Measurements from ENCODE around the gene SBK1.
A peak's percentile ranks its signal among the peaks of the same experiment; 100 is the strongest.
"Not testable (repeated sequence)": the region's sequence is repeated elsewhere in the genome, so short reads cannot be mapped to it uniquely, and the experiment has no call there.

The SBK1 gene

DNA sequence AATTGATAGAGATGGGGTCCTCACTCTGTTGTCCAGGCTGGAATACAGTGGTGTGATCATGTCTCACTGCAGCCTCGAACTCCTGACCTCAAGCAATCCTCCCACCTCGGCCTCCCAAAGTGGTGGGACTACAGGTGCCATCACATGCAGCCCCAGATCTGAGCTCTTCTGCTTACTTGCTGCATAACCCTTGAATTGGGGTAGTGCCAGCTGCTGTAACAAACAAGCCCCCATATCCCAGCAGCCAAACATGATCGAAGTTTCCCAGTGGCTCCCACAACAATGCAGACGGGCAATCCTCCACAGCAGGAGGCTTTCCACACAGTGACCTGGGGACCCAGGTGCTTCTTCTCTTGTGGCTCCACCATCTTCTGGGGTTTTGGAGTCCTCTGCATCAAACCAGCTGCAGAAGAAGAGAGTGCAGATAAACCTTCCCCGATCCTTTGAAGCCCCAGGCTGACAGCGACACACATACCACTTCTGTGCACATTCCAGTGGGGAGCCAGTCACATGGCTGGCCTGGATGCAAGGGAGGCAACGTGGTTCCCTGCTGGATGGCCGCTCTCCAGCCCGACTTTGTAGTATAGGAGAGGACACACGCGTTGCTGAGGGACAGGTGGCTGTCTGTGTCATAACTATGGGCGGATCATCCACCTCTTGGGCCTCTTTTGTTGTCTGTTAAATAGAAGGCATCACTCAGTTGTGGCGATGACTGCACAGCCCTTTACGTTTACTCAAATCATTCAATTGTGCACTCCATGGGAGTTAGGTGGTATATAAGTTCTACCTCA, 16.7 kb downstream of the SBK1 start:
- no peak for DNase-seq (ENCODE audit: low read depth)

GRCh38 chr16:28309811-28310311, 17.5 kb downstream of the SBK1 start:
- peak; percentile 74 for DNase-seq (ENCODE audit: low read depth)

GRCh38 chr16:28310796-28311195, 18.5 kb downstream of the SBK1 start:
- DNase-seq (ENCODE audit: low read depth) = no peak

GRCh38 chr16:28311413-28311812, 19.1 kb downstream of the SBK1 start:
- DNase-seq (ENCODE audit: low read depth) = no peak

DNA sequence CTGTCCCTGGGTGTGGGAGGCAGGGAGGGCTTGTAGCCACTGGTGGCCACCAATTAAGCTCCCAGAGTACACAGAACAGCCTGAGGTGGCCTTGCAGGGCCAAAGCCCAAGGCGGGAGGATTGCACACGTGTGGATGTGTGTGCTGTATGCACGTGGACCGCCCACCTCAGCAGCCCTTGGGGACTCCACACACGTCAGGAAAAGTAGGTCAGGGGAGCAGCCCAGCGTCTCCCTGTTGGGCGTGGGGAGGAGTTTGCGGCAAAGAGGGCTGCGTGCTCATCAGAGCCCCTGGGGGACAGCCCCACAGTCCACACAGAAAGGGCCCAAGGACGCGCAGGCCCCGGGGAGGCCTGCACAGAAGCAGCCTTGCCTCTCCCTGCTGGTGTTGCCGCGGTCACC, 19.6 kb downstream of the SBK1 start:
- no peak for DNase-seq (ENCODE audit: low read depth)

DNA sequence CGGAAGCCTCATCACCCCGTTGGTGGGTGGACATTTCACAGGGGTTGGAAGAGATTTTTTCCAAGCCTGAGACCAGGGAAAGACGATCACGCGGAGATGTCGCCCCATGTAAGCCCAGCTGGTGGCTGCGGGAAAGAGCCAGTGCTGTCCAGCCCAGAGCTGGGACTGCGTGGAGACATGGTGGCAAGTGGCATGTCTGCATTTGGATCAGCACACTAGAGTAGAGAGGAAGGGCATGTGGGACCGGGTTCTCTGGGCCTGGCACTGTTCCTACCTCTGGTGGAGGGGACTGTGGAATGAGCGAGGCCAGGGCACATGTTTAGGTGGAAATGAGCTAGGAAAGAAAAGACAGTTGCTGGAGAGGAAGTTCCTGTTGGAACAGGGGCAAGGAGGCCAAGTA, 20.0 kb downstream of the SBK1 start:
- DNase-seq (ENCODE audit: low read depth) = no peak

DNA sequence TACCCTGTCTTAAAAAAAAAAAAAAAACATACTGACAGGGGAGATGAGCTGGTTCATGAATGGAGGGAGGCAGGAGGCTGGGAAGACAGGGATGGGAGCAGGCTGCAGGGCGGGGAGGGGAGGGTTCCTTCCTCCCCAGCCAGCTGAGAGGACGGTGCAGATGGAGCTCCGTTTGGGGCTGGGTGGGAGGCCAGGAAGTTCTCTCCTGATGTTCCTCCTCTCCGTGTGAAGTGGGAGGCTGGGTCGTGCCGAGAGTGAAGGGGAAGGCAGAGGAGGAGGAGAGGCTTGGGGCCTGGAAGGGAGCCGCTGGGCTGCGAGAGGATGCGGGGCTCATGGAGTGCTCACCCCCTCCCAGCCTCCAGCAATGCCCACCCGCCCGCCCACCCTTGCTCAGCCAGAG, 21.3 kb downstream of the SBK1 start:
- no peak for DNase-seq (ENCODE audit: low read depth)

GRCh38 chr16:28316054-28316453, 23.7 kb downstream of the SBK1 start:
- DNase-seq (ENCODE audit: low read depth) = no peak

- DNase-seq (ENCODE audit: low read depth) = peak; percentile 67
Observed at GRCh38 chr16:28317040-28317880, 24.9 kb downstream of the SBK1 start.

- DNase-seq (ENCODE audit: low read depth) = no peak
Observed at GRCh38 chr16:28318042-28318744, 25.9 kb downstream of the SBK1 start.

GRCh38 chr16:28319476-28320022, 27.2 kb downstream of the SBK1 start:
- no peak for DNase-seq (ENCODE audit: low read depth)

GRCh38 chr16:28320023-28320561, 27.8 kb downstream of the SBK1 start:
- DNase-seq (ENCODE audit: low read depth) = no peak

- no peak for DNase-seq (ENCODE audit: low read depth)
Observed at GRCh38 chr16:28320741-28321140, 28.4 kb downstream of the SBK1 start.

GRCh38 chr16:28321700-28322411, 29.5 kb downstream of the SBK1 start:
- no peak for DNase-seq (ENCODE audit: low read depth)

- no peak for DNase-seq (ENCODE audit: low read depth)
Observed at GRCh38 chr16:28324235-28324886, 32.0 kb downstream of the SBK1 start.

GRCh38 chr16:28324887-28325279, 32.6 kb downstream of the SBK1 start:
- DNase-seq (ENCODE audit: low read depth) = no peak

- DNase-seq (ENCODE audit: low read depth) = peak; percentile 58
Observed at GRCh38 chr16:28326881-28327610, 34.7 kb downstream of the SBK1 start.

DNA sequence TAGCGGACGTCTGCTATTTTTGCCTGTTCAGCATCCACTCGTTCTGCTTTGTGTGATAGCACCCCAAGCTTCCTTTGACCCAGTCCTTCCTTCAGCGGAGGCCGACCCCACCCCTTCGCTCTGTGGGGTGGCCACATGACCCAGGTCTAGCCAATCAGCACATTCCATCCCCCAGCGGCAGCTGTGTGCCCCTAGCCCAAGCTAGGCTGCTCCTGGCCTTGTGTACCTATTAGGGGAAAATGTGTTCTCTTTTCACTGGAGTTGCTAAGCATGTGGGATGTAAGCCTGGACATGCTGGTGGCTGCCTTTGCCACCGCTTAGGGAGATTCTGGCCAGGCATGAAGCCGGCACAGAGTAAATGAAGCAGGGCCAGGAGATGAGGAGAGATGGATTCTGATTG, 37.9 kb downstream of the SBK1 start:
- not testable (repeated sequence) for DNase-seq (ENCODE audit: low read depth)

DNA sequence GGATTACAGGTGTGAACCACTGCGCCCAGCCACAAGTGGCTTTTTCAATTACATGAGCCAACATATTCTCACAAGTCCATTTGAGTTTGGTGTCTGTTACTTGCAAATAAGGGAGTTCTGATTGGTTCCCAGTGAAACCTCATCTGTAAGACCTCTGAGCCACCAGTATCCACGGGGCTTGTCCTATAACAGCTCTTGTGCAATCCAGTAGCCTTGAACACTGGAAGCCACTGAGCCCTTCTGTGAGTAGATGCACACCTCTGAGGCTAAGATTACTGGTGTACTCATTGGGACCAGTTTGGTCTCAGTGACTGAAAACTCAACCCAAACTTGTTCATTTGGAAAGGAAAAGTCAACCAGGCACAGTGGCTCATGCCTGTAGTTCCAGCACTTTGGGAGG, 38.7 kb downstream of the SBK1 start:
- DNase-seq (ENCODE audit: low read depth) = not testable (repeated sequence)

DNA sequence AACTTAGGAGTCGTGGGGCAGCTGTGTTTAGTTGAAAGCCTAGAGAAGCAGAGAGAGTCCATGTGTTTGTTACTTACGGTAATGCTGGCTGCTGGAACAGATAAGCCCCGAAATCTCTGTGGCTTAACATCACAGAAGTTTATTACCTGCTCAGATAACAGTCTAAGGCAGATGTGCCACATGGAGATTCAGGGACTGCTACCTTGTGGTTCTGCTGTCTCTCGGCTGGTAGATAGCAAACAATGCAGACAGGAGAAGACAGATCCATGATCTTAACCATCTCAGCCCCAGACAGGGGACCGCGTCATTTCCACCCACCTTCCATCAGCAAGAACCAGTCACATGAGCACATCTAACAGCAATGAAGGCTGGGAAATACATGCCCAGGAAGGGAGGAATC, 40.3 kb downstream of the SBK1 start:
- not testable (repeated sequence) for DNase-seq (ENCODE audit: low read depth)

Measured in activated T-cell treated with anti-CD3 and anti-CD28 coated beads for 24 hours (primary cell).